CD14-positive monocyte (primary cell): ENCODE results near the gene CTSE. TPM values are rescaled to one million over a fixed set of nuclear protein-coding genes. Genes with fewer than 3 reads are reported as not detected.

ENCODE experiments used
- DNase-seq, 3 donors: peaks; one replicate each; pipeline ENCODE4 v3.0.0-alpha.2; 2011 to 2022
- H2AFZ ChIP-seq: 2 replicates; pipeline ENCODE4 v1.6.0; 2012; ENCODE audit warnings: mild to moderate bottlenecking, low read depth, low read length, inconsistent platforms; ENCODE audit not compliant: insufficient read depth, poor library complexity, severe bottlenecking
- H3K27ac ChIP-seq, 2 donors: 1 replicate in 1 of 2; 2 replicates in 1 of 2; pipeline ENCODE4 v1.5.1; 2012 to 2013; ENCODE audit warnings: low read length in 2 of 2, control low read depth in 1 of 2, inconsistent platforms in 1 of 2, low read depth in 1 of 2, mild to moderate bottlenecking in 1 of 2
- H3K27me3 ChIP-seq, 2 donors: one replicate each; pipeline versions ENCODE4 v1.6.0 to v1.6.1; 2011 to 2013; ENCODE audit warnings: low read length in 2 of 2; ENCODE audit not compliant: control insufficient read depth in 2 of 2, insufficient read depth in 2 of 2
- H3K36me3 ChIP-seq, 2 donors: replicated peaks in 1 of 2; 1 replicate in 1 of 2; 2 replicates in 1 of 2; pipeline versions ENCODE4 v1.5.1 to v1.6.1; 2012 to 2013; ENCODE audit warnings: low read length in 2 of 2, control low read depth in 1 of 2, inconsistent platforms in 1 of 2, mild to moderate bottlenecking in 1 of 2; ENCODE audit not compliant: insufficient read depth in 2 of 2, control insufficient read depth in 1 of 2
- H3K4me1 ChIP-seq, 2 donors: 1 replicate in 1 of 2; 2 replicates in 1 of 2; pipeline versions ENCODE4 v1.5.1 to v1.6.1; 2012 to 2013; ENCODE audit warnings: low read length in 2 of 2, control low read depth in 1 of 2, inconsistent platforms in 1 of 2, mild to moderate bottlenecking in 1 of 2, moderate library complexity in 1 of 2; ENCODE audit not compliant: insufficient read depth in 2 of 2, control insufficient read depth in 1 of 2
- H3K4me2 ChIP-seq: replicated peaks from 2 replicates; pipeline ENCODE3; 2012; ENCODE audit warnings: low read length, moderate library complexity, mild to moderate bottlenecking; ENCODE audit not compliant: poor library complexity, severe bottlenecking; ENCODE audit errors: extremely low read depth
- H3K4me3 ChIP-seq, 3 experiments: fragments of 200-600 bp in 1 of 3; sonication (generic) in 1 of 3; replicated peaks in 1 of 3; 1 replicate in 2 of 3; 2 replicates in 1 of 3; pipeline ENCODE4 v1.5.1; 2011 to 2013; ENCODE audit warnings: low read length in 3 of 3, mild to moderate bottlenecking in 3 of 3, control low read depth in 2 of 3, low read depth in 2 of 3, inconsistent platforms in 1 of 3, moderate library complexity in 1 of 3
- H3K79me2 ChIP-seq: 2 replicates; pipeline ENCODE4 v1.6.0; 2012; ENCODE audit warnings: mild to moderate bottlenecking, control low read depth, inconsistent platforms, low read length, moderate library complexity; ENCODE audit not compliant: insufficient read depth
- H3K9ac ChIP-seq: 2 replicates; pipeline ENCODE4 v1.6.0; 2017; ENCODE audit warnings: low read length, mild to moderate bottlenecking; ENCODE audit not compliant: insufficient read depth, poor library complexity, severe bottlenecking
- H3K9me3 ChIP-seq, 2 donors: replicated peaks in 1 of 2; 1 replicate in 1 of 2; 2 replicates in 1 of 2; pipeline versions ENCODE4 v1.5.1 to v1.6.1; 2012 to 2013; ENCODE audit warnings: low read length in 2 of 2, control low read depth in 1 of 2; ENCODE audit not compliant: control insufficient read depth in 1 of 2, insufficient read depth in 1 of 2
- H4K20me1 ChIP-seq: 2 replicates; pipeline ENCODE4 v1.6.0; 2012; ENCODE audit warnings: mild to moderate bottlenecking, low read length, control low read depth, moderate library complexity; ENCODE audit not compliant: insufficient read depth
- H3K27ac Mint-ChIP-seq, 7 donors: one replicate each; pipeline ENCODE4 v1.8.0; 2020; ENCODE audit warnings: mild to moderate bottlenecking in 7 of 7, mixed read lengths in 7 of 7, moderate library complexity in 6 of 7, inconsistent platforms in 2 of 7
- H3K27me3 Mint-ChIP-seq, 3 donors: one replicate each; pipeline ENCODE4 v1.8.0; 2021 to 2022; ENCODE audit warnings: low read depth in 3 of 3, mild to moderate bottlenecking in 3 of 3, mixed read lengths in 3 of 3, moderate library complexity in 3 of 3, inconsistent platforms in 1 of 3
- H3K36me3 Mint-ChIP-seq, 2 donors: one replicate each; pipeline ENCODE4 v1.8.0; 2020; ENCODE audit warnings: mixed read lengths in 2 of 2, inconsistent platforms in 1 of 2, mild to moderate bottlenecking in 1 of 2
- H3K4me1 Mint-ChIP-seq: one replicate; pipeline ENCODE4 v1.8.0; 2020; ENCODE audit warnings: mild to moderate bottlenecking, mixed read lengths
- H3K4me3 Mint-ChIP-seq, 2 donors: one replicate each; pipeline ENCODE4 v1.8.0; 2020; ENCODE audit warnings: mild to moderate bottlenecking in 2 of 2, mixed read lengths in 2 of 2, moderate library complexity in 1 of 2
- H3K9me3 Mint-ChIP-seq, 7 donors: one replicate each; pipeline ENCODE4 v1.8.0; 2020 to 2022; ENCODE audit warnings: mixed read lengths in 7 of 7, mild to moderate bottlenecking in 6 of 7, moderate library complexity in 6 of 7, inconsistent platforms in 2 of 7
- CTCF ChIP-seq: fragments of 200-600 bp; IDR thresholded peaks from one replicate; pipeline ENCODE4 v1.8.0; 2022; ENCODE audit warnings: antibody characterized with exemption, mild to moderate bottlenecking
- WGBS: methylation state at CpG from one replicate; pipeline ENCODE4 v1.1.5; 2013; ENCODE audit warnings: missing lambda C conversion rate; ENCODE audit not compliant: insufficient coverage; 5-methylcytosine and 5-hydroxymethylcytosine counted together
- intact Hi-C, 2 donors: fragments of 100-400 bp; cut with micrococcal nuclease; formaldehyde crosslinking; loops; one replicate each; pipeline versions ENCODE4 v1.15.0 to v1.15.1; 2023
- polyA minus RNA-seq: library from RNA; depleted of rRNA, polyadenylated mRNA; stranded (reverse); fragments of >200 nt; gene quantifications from 2 replicates; pipeline ENCODE4 v1.2.3, GENCODE V29; 2012
- polyA plus RNA-seq, 3 donors: library from polyadenylated mRNA; depleted of rRNA in 1 of 3; unstranded in 2 of 3; stranded (reverse) in 1 of 3; fragments of 300-500 nt in 2 of 3; fragments of >200 nt in 1 of 3; fragmentation: Illumina TruSeq in 2 of 3; gene quantifications; 1 replicate in 2 of 3; 2 replicates in 1 of 3; pipeline ENCODE4 v1.2.3, GENCODE V29; 2012 to 2021
- total RNA-seq, 12 experiments: library from RNA in 1 of 12; stranded (reverse) in 1 of 12; fragments of 120-200 nt in 1 of 12; gene quantifications; one replicate each; pipeline ENCODE4 v1.2.4 and lab custom pipeline; 2013 to 2026; ENCODE audit warnings: mixed read lengths in 6 of 12, inconsistent platforms in 1 of 12

CTSE gene
- total RNA-seq (2013), result not detected
- polyA plus RNA-seq, result not detected
- polyA minus RNA-seq, result not detected in 2 replicates
- 0 to 0.46 (median 0) reads per million in 11 experiments for total RNA-seq (lab: John Stamatoyannopoulos, UW)

DNA sequence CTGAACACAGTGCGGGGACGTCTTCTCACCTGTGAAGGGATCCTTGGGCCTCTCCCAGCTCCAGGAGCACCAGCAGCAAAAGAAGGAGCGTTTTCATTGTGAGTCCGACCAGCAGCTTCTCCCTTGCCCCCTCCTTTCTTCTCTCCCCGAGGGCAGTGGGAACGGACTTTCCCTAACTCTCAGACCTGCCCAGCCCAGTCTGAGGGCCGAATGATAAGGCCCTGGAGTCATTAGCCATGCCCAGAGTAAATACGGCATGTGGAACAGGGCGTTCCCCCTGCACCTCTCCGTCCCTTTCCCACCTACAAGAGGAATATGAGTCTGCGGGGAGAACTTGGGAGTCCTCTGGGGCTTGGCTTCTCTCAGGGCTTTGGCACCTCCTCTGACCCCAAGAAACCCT lies at the start of gene CTSE:
TSS of gene CTSE (minus strand) at position 201 of the 400 bp plus-strand sequence. CDS start at position 97, 104 bp downstream.
- H3K27me3 ChIP-seq, result no peaks in the 10 kb centered on the region
- no peaks in the 10 kb centered on the region for H3K79me2 ChIP-seq
- no peaks in the 10 kb centered on the region for H3K36me3 ChIP-seq
- Mint-ChIP-seq H3K9me3 (no peaks in the 10 kb centered on the region), H3K4me1 (peaks cover 10% of the 10 kb centered on the region), H3K4me3 (no peak within 1 kb of the TSS), H3K27me3 (peaks cover 1 to 2% (median 1%) of the 10 kb centered on the region in 3 donors), H3K27ac (peak within 1 kb of the TSS in 1 of 7 donors; percentile 52), H3K36me3 (no peaks in the 10 kb centered on the region)
- no peaks in the 10 kb centered on the region for H3K9me3 ChIP-seq
- no peaks in the 10 kb centered on the region for H4K20me1 ChIP-seq
- no peak within 1 kb of the TSS for H2AFZ ChIP-seq
- H3K27ac ChIP-seq, result no peak within 1 kb of the TSS
- peaks cover 0 to 9% of the 10 kb centered on the region in 2 donors for H3K4me1 ChIP-seq
- no peak within 1 kb of the TSS for H3K4me3 ChIP-seq
- TF ChIP-seq CTCF, result no peak
- DNase-seq, result no peak
- 98% methylated on average over 11 of the region's 11 CpGs for WGBS
- intact Hi-C loops, result no loop called here
- no peak within 1 kb of the TSS for H3K4me2 ChIP-seq
- H3K9ac ChIP-seq, result no peak within 1 kb of the TSS

GRCh38 chr1:206070627-206071304 lies 47.1 kb upstream of the CTSE start:
- DNase-seq, result peak in 1 of 3 donors; percentile 48
- H3K27ac ChIP-seq, result no peak overlapping the region
- no peaks in the 10 kb centered on the region for H3K36me3 ChIP-seq
- WGBS, result 44% methylated on average over 4 of the region's 9 CpGs
- intact Hi-C loops, result no loop called here
- H2AFZ ChIP-seq, result no peak overlapping the region
- no peak overlapping the region for H3K4me2 ChIP-seq
- H3K9me3 Mint-ChIP-seq, result no peaks in the 10 kb centered on the region
- no peaks in the 10 kb centered on the region for H3K27me3 ChIP-seq
- no peaks in the 10 kb centered on the region for H3K9me3 ChIP-seq
- H3K4me1 ChIP-seq, result peaks cover 37 to 43% of the 10 kb centered on the region in 2 donors
- H3K4me3 ChIP-seq, result no peak overlapping the region
- H3K4me3 Mint-ChIP-seq, result no peak overlapping the region
- H3K27me3 Mint-ChIP-seq, result peaks cover 0 to 3% (median 0%) of the 10 kb centered on the region in 3 donors
- H3K9ac ChIP-seq, result no peak overlapping the region
- TF ChIP-seq CTCF, result no peak
- H3K79me2 ChIP-seq, result no peaks in the 10 kb centered on the region
- H3K36me3 Mint-ChIP-seq, result no peaks in the 10 kb centered on the region
- peaks cover 46% of the 10 kb centered on the region for H3K4me1 Mint-ChIP-seq
- H3K27ac Mint-ChIP-seq, result peak overlapping the region in 1 of 7 donors; percentile 18
- no peaks in the 10 kb centered on the region for H4K20me1 ChIP-seq
